GM12801 (cell line): ENCODE data around the gene BRMS1.
A peak's percentile ranks its signal among the peaks of the same experiment; 100 is the strongest.

Experiments
- TF ChIP-seq, protein P1 (sequence below): IDR thresholded peaks from one replicate; pipeline ENCODE4 v1.5.1; 2011; ENCODE audit warnings: control low read depth; ENCODE audit not compliant: insufficient read length; ENCODE audit errors: extremely low read depth

BRMS1 gene, protein sequence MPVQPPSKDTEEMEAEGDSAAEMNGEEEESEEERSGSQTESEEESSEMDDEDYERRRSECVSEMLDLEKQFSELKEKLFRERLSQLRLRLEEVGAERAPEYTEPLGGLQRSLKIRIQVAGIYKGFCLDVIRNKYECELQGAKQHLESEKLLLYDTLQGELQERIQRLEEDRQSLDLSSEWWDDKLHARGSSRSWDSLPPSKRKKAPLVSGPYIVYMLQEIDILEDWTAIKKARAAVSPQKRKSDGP

DNA sequence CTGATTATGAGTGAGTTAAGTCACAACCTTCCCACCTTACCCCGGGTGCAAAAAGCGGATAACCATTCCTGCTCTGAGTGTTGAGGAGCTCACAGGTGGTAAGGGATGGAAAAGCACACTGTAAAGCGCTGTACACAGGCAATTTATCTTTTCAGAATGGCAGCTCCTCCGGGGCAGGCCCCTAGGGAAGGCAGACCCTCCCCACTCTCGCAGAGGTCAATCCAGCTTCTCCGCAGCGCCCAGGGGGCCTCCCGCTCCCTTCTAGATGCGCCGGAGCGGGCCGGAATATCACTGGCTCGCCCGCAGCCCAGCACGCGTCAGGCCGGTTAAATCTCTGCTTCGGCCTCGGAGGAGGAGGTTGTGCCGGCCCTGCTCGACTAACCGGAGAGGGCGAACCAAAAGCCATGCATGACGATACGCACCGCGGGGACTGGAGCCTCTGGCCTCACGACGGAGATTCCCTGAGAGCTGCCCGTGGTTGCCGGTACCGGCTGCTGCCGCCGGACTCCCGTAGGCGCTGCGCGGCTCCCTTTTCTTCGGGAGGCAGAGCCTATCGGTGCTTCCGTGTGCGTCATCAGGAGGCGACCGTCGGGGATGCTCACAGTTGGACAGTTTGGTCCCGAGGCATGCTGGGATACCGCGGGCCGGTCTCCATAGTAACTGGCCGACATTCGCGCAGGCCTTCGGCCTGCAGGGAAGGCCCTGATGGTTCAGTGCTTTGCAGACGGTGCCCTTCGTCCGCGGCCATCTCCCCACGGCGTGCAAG, at the start of gene BRMS1:
Gene BRMS1 (minus strand): TSS at position 555 of the 766 bp plus-strand sequence. CDS start 2,870 bp downstream, outside the sequence.
- TF ChIP-seq, protein P1, sequence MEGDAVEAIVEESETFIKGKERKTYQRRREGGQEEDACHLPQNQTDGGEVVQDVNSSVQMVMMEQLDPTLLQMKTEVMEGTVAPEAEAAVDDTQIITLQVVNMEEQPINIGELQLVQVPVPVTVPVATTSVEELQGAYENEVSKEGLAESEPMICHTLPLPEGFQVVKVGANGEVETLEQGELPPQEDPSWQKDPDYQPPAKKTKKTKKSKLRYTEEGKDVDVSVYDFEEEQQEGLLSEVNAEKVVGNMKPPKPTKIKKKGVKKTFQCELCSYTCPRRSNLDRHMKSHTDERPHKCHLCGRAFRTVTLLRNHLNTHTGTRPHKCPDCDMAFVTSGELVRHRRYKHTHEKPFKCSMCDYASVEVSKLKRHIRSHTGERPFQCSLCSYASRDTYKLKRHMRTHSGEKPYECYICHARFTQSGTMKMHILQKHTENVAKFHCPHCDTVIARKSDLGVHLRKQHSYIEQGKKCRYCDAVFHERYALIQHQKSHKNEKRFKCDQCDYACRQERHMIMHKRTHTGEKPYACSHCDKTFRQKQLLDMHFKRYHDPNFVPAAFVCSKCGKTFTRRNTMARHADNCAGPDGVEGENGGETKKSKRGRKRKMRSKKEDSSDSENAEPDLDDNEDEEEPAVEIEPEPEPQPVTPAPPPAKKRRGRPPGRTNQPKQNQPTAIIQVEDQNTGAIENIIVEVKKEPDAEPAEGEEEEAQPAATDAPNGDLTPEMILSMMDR = no peak

DNA sequence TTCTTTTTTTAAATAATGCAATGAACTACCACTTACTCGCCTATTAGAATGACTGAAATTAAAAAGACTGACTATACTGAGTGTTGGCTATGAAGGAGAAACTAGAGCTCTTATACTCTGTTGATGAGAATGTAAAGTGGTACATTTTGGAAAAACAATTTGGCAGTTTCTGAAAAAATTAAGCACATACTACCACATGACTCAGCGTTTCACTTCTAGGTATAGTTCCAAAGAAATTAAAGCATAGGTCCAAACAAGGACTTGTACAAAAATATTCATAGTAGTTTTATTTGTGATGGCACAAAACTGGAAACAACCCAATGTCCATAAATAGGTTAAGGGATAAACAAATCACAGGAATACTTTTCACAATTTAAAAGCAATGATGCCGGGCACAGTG, 49.0 kb upstream of the BRMS1 start:
- TF ChIP-seq, protein P1 = no peak

DNA sequence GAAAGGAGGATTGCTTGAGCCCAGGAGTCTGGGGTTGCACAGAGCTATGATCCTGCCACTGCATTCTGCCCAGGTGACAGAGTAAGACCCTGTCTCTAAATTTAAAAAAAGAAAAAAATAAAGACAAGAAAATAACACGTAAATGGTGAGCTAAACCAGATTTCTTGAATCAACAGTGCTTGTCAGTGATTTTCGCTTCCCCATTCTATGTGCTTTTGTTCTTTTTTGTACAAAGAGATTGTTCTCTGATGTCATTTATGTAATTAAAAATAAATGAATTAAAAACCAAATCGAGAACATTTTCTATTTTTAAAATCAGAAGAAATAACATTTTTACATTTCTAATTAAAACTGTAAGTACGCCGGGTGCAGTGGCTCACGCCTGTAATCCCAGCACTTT, 46.4 kb upstream of the BRMS1 start:
- TF ChIP-seq, protein P1 = no peak

DNA sequence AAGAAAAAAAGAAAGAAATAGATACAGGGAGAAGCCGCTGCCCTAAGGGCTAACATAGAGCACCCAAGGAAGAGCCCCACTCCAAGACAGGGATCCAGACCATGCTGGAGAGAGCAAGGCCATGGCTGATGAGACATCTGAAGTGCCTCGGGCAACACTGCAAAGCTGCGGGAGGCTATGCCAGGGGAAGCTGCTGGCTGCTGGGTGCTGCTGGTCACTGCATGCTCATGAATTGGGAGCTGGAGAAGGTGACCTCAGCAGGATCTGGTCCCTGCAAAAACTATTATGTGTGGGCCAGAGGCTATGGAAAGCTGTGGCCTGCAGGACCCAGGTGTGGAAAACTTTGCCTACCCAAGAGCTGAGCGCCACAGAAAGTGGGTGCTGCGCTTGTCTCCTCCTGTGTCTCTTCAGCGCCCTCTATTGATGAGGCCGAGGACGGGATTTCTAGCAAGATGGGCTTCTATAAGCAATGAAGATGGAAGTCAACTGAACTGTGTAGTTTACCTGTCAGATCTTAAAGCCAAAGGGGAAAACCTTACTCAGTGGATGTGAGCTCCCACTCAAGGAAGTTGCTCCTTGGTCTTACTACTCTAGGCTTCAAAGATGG, 44.0 kb upstream of the BRMS1 start:
- TF ChIP-seq, protein P1 = no peak

DNA sequence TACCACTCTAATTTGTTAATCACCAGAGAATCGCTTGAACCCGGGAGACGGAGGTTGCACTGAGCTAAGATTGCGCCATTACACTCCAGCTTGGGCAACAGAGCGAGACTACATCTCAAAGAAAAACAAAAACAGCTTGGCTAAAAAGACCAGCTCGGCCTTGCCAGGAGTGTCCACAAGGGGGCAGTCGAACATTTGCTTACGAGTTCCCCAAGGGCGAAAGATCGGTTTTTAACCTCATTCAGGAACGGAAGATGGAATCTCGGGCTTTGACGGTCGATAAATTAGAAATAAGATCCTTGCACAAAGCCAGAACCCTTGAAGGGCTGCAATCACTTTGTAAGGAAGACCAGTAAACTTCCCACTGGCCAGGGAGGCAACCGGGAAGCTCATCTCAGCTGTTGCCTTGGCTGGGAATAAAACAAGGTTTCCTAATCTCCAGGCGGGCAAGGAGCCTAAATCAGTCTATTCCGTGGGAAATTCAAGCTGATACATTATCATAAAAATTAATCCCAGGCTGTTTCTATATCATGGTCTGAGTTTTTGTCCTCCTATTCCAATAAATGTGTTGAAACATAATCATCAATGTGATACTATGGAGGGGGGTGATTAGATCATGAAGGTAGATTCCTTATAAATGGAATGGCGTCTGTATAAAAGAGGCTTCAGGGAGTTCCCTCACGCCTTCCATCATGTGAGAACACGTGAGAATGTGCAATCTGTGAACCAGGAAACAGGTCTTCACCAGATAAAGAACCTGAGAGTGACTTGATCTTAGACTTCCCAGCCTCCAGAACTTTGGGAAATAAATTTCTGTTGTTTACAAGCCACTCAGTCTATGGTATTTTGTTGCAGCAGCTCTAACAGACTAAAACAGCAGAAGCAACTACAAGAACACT, 41.5 kb upstream of the BRMS1 start:
- TF ChIP-seq, protein P1 = peak; percentile 57

DNA sequence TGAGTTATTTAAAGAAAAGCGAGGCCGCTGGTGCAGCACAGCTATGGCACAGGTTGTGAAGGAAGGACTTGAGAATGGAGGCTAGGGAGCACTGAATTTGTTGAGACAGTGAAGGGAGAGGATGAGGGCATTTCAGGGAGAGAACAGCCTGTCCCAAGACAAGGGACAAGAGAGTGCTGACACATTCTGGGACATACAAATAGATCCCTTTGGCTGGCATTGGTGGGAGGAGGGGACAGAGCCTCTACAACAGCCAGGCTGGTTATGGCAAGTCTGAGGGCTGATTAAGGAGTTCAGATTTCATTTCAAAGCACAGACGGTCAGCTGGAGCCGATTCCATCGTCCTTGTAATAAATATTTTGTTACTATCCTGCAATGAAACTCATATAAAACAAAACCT, 28.4 kb upstream of the BRMS1 start:
- TF ChIP-seq, protein P1 = no peak
